Caco-2 (cell line): ENCODE data around the gene CARD14. TPM values are rescaled to one million over a fixed set of nuclear protein-coding genes. Genes with fewer than 3 reads are reported as not detected.

Experiments
- BruUV-seq: library from RNA; stranded (reverse); fragments of 400-500 nt; replicated peaks from 2 replicates; lab custom pipeline; 2021; lab: Mats Ljungman, UMichigan
- CTCF ChIA-PET: fragments of 300-600 bp; sonication (Branson Sonifier 250); formaldehyde crosslinking; loops from one replicate; lab custom pipeline; 2022; ENCODE audit warnings: antibody characterized with exemption; lab: Charles Lee
- POLR2A ChIA-PET: fragments of 300-600 bp; sonication (Branson Sonifier 250); formaldehyde crosslinking; loops from one replicate; lab custom pipeline; 2022; ENCODE audit warnings: antibody characterized with exemption; lab: Charles Lee
- DNase-seq, 2 experiments: peaks; one replicate each; pipeline versions ENCODE4 v3.0.0 to v3.0.0-alpha.2; 2020 to 2022
- H3K27me3 ChIP-seq: replicated peaks from 2 replicates; pipeline ENCODE4 v1.6.0; 2011; ENCODE audit warnings: low read length; ENCODE audit not compliant: control insufficient read depth, insufficient read depth
- H3K36me3 ChIP-seq: 2 replicates; pipeline ENCODE4 v1.5.1; 2011; ENCODE audit warnings: low read length; ENCODE audit not compliant: control insufficient read depth, insufficient read depth
- H3K4me1 ChIP-seq: fragments of 250-450 bp; sonication (Bioruptor Pico); 2 replicates; pipeline ENCODE4 v1.5.1; 2020; ENCODE audit warnings: mild to moderate bottlenecking
- H3K4me3 ChIP-seq: 2 replicates; pipeline ENCODE4 v1.5.1; 2011; ENCODE audit warnings: low read depth, mild to moderate bottlenecking, control low read depth, low read length
- H3K9me3 ChIP-seq: fragments of 250-450 bp; sonication (Bioruptor Pico); 2 replicates; pipeline ENCODE4 v1.5.1; 2020; ENCODE audit warnings: mild to moderate bottlenecking, moderate library complexity
- H3K27ac Mint-ChIP-seq: one replicate; pipeline ENCODE4 v1.8.0; 2022; ENCODE audit warnings: mixed read lengths; ENCODE audit not compliant: unreplicated experiment
- H3K27me3 Mint-ChIP-seq: one replicate; pipeline ENCODE4 v1.8.0; 2022; ENCODE audit warnings: mixed read lengths; ENCODE audit not compliant: insufficient read depth, unreplicated experiment
- H3K36me3 Mint-ChIP-seq: one replicate; pipeline ENCODE4 v1.8.0; 2022; ENCODE audit warnings: mild to moderate bottlenecking, mixed read lengths; ENCODE audit not compliant: insufficient read depth, unreplicated experiment
- H3K4me1 Mint-ChIP-seq: one replicate; pipeline ENCODE4 v1.8.0; 2022; ENCODE audit warnings: low read depth, mixed read lengths; ENCODE audit not compliant: unreplicated experiment
- H3K4me3 Mint-ChIP-seq: one replicate; pipeline ENCODE4 v1.8.0; 2022; ENCODE audit warnings: mild to moderate bottlenecking, moderate library complexity, mixed read lengths; ENCODE audit not compliant: unreplicated experiment
- H3K9me3 Mint-ChIP-seq: one replicate; pipeline ENCODE4 v1.8.0; 2022; ENCODE audit warnings: mixed read lengths; ENCODE audit not compliant: unreplicated experiment
- CTCF ChIP-seq, 2 experiments: fragments of 200-600 bp in 1 of 2; IDR thresholded peaks; 1 replicate in 1 of 2; 2 replicates in 1 of 2; pipeline versions ENCODE4 v1.5.1 to v1.8.0; 2011 to 2022; ENCODE audit warnings: antibody characterized with exemption in 1 of 2, control low read depth in 1 of 2, inconsistent platforms in 1 of 2, low read depth in 1 of 2, low read length in 1 of 2, mild to moderate bottlenecking in 1 of 2, moderate library complexity in 1 of 2; ENCODE audit not compliant: insufficient read depth in 1 of 2, severe bottlenecking in 1 of 2, unreplicated experiment in 1 of 2
- intact Hi-C: fragments of 100-400 bp; cut with micrococcal nuclease; formaldehyde crosslinking; loops from one replicate; pipeline ENCODE4 v1.10.0; 2022; ENCODE audit not compliant: unreplicated experiment
- total RNA-seq: library from RNA; stranded (reverse); gene quantifications from 2 replicates; pipeline ENCODE4 v1.2.3, GENCODE V29; 2022

Gene CARD14
- total RNA-seq, 1 experiment from 2014 or later: 1.3 TPM

- Histone ChIP-seq H3K36me3 (no peaks in the 10 kb centered on the region), H3K4me1 (no peaks in the 10 kb centered on the region), H3K27me3 (no peaks in the 10 kb centered on the region), H3K4me3 (no peak overlapping the region), H3K9me3 (no peaks in the 10 kb centered on the region)
- Mint-ChIP-seq H3K4me1 (no peaks in the 10 kb centered on the region), H3K9me3 (no peaks in the 10 kb centered on the region), H3K4me3 (no peak overlapping the region), H3K27ac (no peak overlapping the region), H3K36me3 (no peaks in the 10 kb centered on the region), H3K27me3 (no peaks in the 10 kb centered on the region)
- intact Hi-C loops: no loop called here
- DNase-seq: no peak
- ChIA-PET CTCF (interaction anchor here (1.1 kb wide), 1 partner anchor 13 kb away, joined by 3 read pairs; no protein-coding TSS in a partner anchor), POLR2A (no interaction called here)
- no TSS peak for BruUV-seq
- TF ChIP-seq CTCF (IDR thresholded peaks at IDR 0.05; ENCODE audit: insufficient read depth in 1 of 2, low read depth in 1 of 2, low read length in 1 of 2, severe bottlenecking in 1 of 2, unreplicated experiment in 1 of 2): no peak
These were observed 13.0 kb downstream of the CARD14 start for GRCh38 chr17:80182845-80183223.

- Histone ChIP-seq H3K36me3 (no peaks in the 10 kb centered on the region), H3K27me3 (no peaks in the 10 kb centered on the region), H3K4me1 (no peaks in the 10 kb centered on the region), H3K9me3 (no peaks in the 10 kb centered on the region), H3K4me3 (no peak overlapping the region)
- DNase-seq: no peak
- H3K27ac Mint-ChIP-seq: no peak overlapping the region
- POLR2A ChIA-PET: interaction anchor here (0.6 kb wide), 1 partner anchor 15 kb away, joined by 8 read pairs; no protein-coding TSS in a partner anchor
- BruUV-seq: no TSS peak
- H3K27me3 Mint-ChIP-seq: no peaks in the 10 kb centered on the region
- H3K4me1 Mint-ChIP-seq: no peaks in the 10 kb centered on the region
- CTCF ChIA-PET: interaction anchor here (0.5 to 1.1 kb wide), 3 partner anchors 12 to 91 kb away, joined by 3 to 4 read pairs (median 3); no protein-coding TSS in a partner anchor
- no peaks in the 10 kb centered on the region for H3K36me3 Mint-ChIP-seq
- H3K9me3 Mint-ChIP-seq: no peaks in the 10 kb centered on the region
- no peak for TF ChIP-seq CTCF (IDR thresholded peaks at IDR 0.05; ENCODE audit: insufficient read depth in 1 of 2, low read depth in 1 of 2, low read length in 1 of 2, severe bottlenecking in 1 of 2, unreplicated experiment in 1 of 2)
- intact Hi-C loops: no loop called here
- no peak overlapping the region for H3K4me3 Mint-ChIP-seq
These were observed 14.0 kb downstream of the CARD14 start for GRCh38 chr17:80183581-80184422.

GRCh38 chr17:80184423-80184714 is 14.5 kb downstream of the CARD14 start:
- H3K27me3 Mint-ChIP-seq: no peaks in the 10 kb centered on the region
- ChIA-PET POLR2A (interaction anchor here (0.6 kb wide), 1 partner anchor 15 kb away, joined by 8 read pairs; no protein-coding TSS in a partner anchor), CTCF (interaction anchor here (0.5 to 0.6 kb wide), 2 partner anchors 15 to 92 kb away, joined by 3 to 4 read pairs; no protein-coding TSS in a partner anchor)
- no peaks in the 10 kb centered on the region for H3K4me1 Mint-ChIP-seq
- no peak overlapping the region for H3K27ac Mint-ChIP-seq
- no peaks in the 10 kb centered on the region for H3K27me3 ChIP-seq
- no peaks in the 10 kb centered on the region for H3K9me3 Mint-ChIP-seq
- no peaks in the 10 kb centered on the region for H3K36me3 Mint-ChIP-seq
- no peak overlapping the region for H3K4me3 Mint-ChIP-seq
- H3K4me3 ChIP-seq: no peak overlapping the region
- no peaks in the 10 kb centered on the region for H3K4me1 ChIP-seq
- intact Hi-C loops: no loop called here
- TF ChIP-seq CTCF (IDR thresholded peaks at IDR 0.05; ENCODE audit: insufficient read depth in 1 of 2, low read depth in 1 of 2, low read length in 1 of 2, severe bottlenecking in 1 of 2, unreplicated experiment in 1 of 2): no peak
- no peak for DNase-seq
- H3K9me3 ChIP-seq: no peaks in the 10 kb centered on the region
- H3K36me3 ChIP-seq: no peaks in the 10 kb centered on the region
- BruUV-seq: no TSS peak
